ENCODE data around the gene RNF121. TPM values are rescaled to one million over a fixed set of nuclear protein-coding genes. Genes with fewer than 3 reads are reported as not detected.

Gene RNF121
- total and polyA plus RNA-seq, 2 of the 4 experiments (the other 2 are of a cell fraction) = 43.4 to 88.7 TPM

DNA sequence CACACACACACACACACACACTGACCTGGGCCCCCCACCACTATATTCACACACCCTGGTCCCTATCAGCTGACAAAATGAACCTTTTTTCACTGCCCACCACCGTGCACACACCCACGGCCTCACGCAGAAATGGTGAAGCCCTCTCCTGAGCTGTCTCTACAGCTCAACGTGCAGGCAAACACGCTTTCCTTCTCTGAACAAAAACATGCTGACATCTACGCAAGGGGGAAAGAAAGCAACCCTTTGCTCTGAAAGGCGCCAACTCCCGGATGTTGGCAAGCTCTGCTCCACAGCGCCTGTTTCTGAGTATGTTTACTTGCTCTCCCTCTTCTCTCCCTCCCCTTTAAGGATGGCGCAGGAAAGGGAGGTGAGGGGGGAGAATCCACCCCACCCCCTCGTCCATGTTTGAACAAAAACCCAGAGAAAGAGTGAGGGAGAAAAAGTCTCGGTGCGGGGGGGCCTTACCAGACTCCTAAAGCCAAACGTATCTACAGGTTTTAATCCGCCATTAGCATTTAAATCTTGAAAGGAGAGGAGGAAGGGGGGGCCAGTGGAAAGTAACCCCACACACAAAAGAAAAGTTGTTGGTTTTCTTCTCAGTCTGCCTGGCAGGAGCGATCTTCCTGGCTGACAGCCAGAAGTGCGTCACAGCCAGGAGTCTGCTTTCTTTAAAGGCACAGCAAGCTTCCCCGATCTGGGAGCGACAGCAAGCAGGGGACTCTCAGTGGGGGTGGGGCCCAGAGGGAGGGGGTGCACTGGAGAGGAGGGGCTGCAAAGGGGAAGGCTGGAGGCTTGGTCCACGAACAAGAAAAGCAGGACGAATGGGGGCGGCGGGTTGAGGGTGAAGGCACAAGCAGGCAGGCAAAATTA is 111.9 kb downstream of the RNF121 start (continued):
- TF ChIP-seq RCOR1 (IDR thresholded peaks at IDR 0.05; ENCODE audit: insufficient replicate concordance, low read length) (no peak), BHLHE40 (IDR thresholded peaks at IDR 0.05; ENCODE audit: low read depth, low read length) (no peak), NFE2L2 (IDR thresholded peaks at IDR 0.05; ENCODE audit: low read depth, low read length) (no peak), MXI1 (IDR thresholded peaks at IDR 0.05; ENCODE audit: borderline replicate concordance, low read depth, low read length) (peak; percentile 88; the same call in 1 of the 2 replicates), CHD1 (IDR thresholded peaks at IDR 0.05; ENCODE audit: low read depth, low read length) (no peak), FOS (IDR thresholded peaks at IDR 0.05; ENCODE audit: low read depth, low read length) (no peak), CEBPB (IDR thresholded peaks at IDR 0.05; ENCODE audit: low read depth, low read length) (no peak), SMC3 (IDR thresholded peaks at IDR 0.05; ENCODE audit: low read depth, low read length) (peak; percentile 18; the same call in 1 of the 2 replicates)
